ENCODE measurements around the gene TMCO4.

TMCO4 gene

GRCh38 chr1:19747761-19748160 lies 52.0 kb downstream of the TMCO4 start:
- DNase-seq (ENCODE audit: low read depth), result no peak

DNA sequence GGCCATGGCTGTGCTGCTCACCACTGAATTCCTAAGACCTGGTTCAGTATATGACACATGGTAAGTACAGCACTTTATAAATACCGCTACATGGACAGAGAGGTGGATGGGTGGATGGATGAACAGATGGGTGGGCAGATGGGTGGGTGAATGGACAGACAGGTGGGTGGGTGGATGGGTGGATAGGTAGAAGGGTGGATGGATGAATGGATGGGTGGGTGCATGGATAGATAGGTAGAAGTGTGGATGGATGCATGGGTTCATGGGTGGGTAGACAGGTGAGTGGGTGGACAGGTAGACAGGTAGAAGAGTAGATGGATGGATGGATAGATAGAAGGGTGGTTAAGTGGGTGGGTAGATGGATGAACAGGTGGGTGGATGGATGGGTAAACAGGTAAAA lies 54.8 kb downstream of the TMCO4 start:
- no peak for DNase-seq (ENCODE audit: low read depth)

DNA sequence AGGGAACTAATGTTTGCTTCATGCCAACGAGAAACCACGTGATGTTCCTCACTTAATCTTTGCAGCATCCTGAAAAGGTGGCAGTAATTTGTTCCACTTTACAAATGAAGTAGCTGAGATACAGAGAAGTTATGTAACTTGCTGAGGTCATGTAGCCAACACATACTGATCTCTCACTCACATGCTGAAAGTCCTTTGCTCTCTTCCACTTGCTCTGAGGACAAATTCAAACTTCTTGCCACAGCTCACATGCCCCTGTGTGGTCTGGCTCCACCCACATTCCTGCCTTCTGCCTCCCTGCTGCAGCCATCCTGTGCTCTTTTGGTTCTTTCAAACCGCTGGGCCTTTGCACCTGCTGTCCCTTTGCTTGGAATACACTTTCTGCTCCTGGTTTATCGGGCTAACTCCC lies 55.4 kb downstream of the TMCO4 start:
- no peak for DNase-seq (ENCODE audit: low read depth)

- DNase-seq (ENCODE audit: low read depth), result no peak
Observed at GRCh38 chr1:19743793-19744192, 55.9 kb downstream of the TMCO4 start.

DNA sequence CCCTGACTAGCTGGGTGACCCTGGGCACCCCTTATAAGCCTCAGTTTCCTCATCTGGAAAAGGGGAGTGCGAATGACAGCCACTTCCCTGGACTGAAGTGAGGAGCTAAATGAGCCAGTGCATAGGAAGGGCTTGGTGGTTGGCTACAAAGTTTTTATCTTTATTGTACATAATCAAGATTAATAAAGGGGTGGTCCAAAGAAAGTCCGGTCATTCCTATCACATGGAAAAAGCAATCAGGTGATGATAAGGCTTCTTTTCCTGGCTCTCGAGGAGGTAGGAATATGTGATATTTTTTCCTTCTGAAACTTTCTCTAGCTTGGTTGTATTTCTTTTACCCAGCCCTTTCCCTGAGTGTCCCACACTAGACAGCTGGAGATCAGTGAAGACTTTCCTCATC lies 56.5 kb downstream of the TMCO4 start:
- DNase-seq (ENCODE audit: low read depth), result no peak

DNA sequence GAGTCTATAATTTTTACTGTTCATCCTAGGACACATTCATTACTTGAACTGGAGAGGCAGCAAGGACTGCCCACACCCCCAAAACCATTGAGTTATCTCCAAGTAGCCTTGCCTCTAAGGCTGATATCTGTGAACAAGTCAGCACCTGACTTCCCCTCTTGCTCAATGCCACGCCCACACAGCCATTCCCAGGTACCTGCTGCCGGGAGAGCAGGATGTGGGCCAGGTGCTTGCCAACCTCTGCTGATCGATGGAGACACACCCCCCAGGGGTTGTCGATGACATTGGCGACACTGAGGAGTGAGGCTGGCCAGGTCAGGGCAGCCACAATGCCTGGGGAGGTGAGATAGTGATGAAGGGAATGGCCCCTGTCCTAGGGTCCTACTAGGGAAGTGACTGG lies 60.1 kb downstream of the TMCO4 start:
- DNase-seq (ENCODE audit: low read depth), result no peak

DNA sequence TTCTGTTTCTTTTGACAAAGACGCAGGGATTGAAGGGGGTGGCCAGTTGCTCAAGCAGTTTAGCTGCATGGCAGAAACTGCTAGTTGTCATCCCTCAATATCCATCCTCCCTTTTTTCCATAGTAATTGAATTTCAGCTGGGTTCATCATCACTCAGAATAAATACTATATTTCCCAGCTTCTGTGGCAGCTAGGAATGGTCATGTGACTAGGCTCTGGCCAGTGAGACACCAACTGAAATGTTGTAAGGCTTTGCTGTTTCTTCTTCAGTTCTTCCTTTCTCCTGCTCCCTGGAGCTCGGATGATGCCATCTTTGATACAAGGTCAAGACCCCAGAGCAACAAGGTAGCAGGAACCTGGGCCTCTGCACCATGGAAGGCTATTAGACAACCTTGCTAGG lies 61.0 kb downstream of the TMCO4 start:
- no peak for DNase-seq (ENCODE audit: low read depth)

GRCh38 chr1:19738076-19738475 lies 61.6 kb downstream of the TMCO4 start:
- no peak for DNase-seq (ENCODE audit: low read depth)

GRCh38 chr1:19737104-19737825 lies 62.5 kb downstream of the TMCO4 start:
- DNase-seq (ENCODE audit: low read depth), result no peak

DNA sequence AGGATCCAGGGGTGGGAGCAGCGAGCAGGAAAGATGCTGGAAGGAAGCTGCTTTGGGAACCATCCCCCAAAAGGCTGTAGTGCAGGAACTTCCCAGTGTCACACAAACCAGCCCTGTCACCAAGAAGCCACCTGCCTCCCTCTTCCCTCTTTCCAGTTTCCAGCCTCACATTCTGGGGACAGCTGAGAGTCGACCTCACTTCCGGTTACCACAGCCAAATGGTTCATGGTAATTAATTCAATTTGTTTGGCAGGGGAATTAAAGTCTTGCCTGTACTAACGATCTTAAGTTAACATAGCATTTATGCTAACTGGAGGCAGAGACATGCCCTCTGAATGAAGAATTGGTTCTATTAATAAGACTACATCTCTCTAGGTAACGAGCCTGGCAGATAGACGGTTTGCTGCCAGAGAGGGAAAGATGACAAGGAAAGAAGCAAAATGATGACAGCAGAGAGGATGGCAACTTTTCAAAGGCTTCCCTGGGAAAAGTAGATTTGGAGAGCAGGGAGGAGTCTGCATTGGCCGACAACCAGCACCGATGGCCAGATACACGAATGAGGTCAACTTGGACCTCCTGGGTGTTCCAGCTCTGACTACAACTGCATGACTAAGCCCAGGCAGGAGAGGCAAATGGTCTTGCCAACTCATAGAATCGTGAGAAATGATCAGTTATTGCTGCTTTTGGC lies 64.1 kb downstream of the TMCO4 start:
- DNase-seq (ENCODE audit: low read depth), result no peak

- no peak for DNase-seq (ENCODE audit: low read depth)
Observed at GRCh38 chr1:19734472-19734999, 65.2 kb downstream of the TMCO4 start.

- DNase-seq (ENCODE audit: low read depth), result no peak
Observed at GRCh38 chr1:19734056-19734455, 65.7 kb downstream of the TMCO4 start.

GRCh38 chr1:19733615-19734014 lies 66.1 kb downstream of the TMCO4 start:
- DNase-seq (ENCODE audit: low read depth), result no peak

DNA sequence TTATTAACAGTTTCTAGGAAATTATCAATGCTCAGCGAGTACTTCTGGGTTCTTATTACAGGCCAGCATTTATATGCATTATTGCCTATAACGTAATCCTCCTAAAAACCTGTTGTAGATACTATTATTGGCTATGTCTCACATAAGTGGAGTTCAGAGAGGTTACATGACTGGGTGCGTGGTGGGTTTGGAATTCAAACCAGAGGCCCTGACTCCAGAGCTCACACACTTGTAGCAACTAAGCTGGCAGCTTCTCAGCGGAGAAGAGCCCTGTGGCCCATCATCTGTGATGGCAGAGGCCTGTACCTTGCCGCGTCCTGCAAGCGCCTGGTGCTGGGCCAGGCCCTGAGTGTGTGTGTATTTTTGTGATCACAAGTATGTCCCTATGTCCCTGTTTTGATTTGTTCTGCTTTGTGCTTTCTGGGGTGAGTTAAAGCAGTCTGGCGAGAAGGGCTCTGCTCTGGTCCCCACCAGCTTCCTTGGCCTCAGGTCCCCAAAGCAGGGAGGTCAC lies 68.3 kb downstream of the TMCO4 start:
- no peak for DNase-seq (ENCODE audit: low read depth)

DNA sequence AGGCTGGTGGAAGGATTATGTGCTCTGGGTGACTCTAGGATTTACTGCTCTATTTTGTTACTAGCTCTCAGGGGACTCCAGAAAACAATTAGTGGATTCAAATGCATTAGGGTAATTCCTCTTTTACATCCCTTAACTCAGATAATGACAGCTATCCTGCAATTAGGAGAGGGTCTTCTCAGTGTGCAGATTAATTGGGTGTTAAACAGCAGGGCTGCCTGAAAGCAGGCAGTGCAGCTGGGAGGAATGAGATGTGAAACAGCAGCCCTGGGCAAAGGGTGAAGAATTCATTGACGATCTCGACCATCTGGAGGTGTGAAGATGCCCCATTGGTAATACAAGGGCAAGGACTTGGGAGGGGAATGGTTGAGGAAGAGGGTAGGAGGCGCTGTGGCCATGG lies 68.9 kb downstream of the TMCO4 start:
- no peak for DNase-seq (ENCODE audit: low read depth)

GRCh38 chr1:19730232-19730631 lies 69.5 kb downstream of the TMCO4 start:
- DNase-seq (ENCODE audit: low read depth), result no peak

DNA sequence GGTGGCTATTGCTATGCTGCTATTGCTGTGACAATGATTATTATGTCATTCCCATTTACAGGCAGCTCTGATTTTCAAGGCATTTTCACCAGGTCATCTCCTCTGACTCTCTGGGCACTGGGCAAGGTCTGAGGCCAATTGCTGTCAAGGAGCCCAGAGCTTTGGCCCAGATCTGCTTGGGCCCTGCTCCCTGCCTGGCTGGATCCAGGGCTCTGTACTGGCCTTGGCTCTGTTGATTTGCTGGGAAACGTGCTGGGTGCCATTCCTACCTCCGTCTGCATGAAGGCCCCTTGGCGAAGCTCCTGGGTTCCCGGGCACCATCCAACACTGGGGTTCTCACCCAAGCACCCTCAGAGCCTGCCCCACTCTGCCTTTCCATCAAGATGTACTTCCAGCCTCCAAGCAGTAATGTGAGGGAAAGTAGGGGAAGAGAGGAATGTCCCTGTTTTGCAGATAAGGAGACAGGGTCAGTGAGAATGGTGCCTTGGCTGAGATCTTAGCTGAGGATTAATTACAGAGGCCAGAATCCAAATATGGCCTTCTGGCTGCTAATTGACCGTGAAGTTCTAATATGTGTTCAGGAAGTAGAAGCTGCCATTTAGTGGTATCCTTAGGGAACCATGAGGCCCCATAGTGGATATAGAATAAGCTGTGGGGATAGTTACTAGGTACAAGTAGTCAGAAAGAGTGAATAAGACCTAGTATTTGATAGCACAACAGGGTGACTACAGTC lies 71.1 kb downstream of the TMCO4 start:
- no peak for DNase-seq (ENCODE audit: low read depth)

DNA sequence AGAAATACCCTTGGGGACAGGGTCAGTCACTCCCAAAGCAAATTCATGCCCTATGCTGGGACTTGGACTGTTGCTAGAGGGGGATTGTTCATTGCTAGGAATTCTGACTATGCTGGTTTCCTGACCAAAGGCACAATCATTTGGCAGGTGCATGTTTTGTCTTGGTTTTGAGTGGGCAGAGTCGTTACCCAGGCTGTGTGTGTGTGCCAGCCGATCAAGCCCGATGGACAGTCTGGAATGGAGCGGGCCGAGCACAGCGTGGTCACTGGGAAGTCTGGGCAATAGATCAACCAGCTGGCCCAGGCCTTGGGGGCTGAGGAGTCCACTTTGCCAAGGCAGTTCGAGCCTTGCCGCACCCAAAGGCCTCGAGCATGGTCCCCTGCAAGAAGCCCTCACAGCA lies 74.1 kb downstream of the TMCO4 start:
- DNase-seq (ENCODE audit: low read depth), result no peak

- DNase-seq (ENCODE audit: low read depth), result no peak
Observed at GRCh38 chr1:19723874-19724273, 75.8 kb downstream of the TMCO4 start.

GRCh38 chr1:19720973-19721372 lies 78.7 kb downstream of the TMCO4 start:
- no peak for DNase-seq (ENCODE audit: low read depth)

GRCh38 chr1:19720174-19720573 lies 79.5 kb downstream of the TMCO4 start:
- no peak for DNase-seq (ENCODE audit: low read depth)

- no peak for DNase-seq (ENCODE audit: low read depth)
Observed at GRCh38 chr1:19717467-19717866, 82.2 kb downstream of the TMCO4 start.

All from activated T-helper 9 cell treated with anti-CD3 and anti-CD28 coated beads, Interleukin-2, amount 50 U/mL, for 16 hours (primary cell).